GM10847 (cell line): ENCODE data around the gene SMTN.

Experiments
- POLR2A ChIP-seq: IDR thresholded peaks from 2 replicates; pipeline ENCODE4 v1.6.1; 2011; ENCODE audit not compliant: insufficient read length; ENCODE audit errors: extremely low read depth

The SMTN gene

GRCh38 chr22:31086703-31087330, 5.7 kb downstream of the SMTN start:
- TF ChIP-seq POLR2A: no peak

DNA sequence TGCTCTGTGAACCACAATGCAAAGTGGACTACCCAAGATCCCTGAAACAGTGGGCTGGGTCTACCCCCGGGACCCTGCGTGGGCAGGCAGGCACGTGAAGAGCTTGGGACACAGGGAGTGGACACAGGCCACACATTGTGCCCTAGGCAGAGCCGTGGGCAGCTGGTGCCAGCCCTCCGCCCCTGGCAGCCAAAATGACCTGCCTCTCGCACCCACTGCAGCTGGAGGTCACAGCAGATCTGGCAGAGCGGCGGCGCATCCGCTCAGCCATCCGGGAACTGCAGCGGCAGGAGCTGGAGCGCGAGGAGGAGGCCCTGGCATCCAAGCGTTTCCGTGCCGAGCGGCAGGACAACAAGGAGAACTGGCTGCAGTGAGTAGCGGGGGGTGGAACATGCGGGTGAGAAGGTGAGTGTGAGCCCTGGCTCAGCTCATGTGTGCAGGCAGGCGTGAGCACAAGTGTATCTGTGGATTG, 6.7 kb downstream of the SMTN start:
- TF ChIP-seq POLR2A: no peak

- TF ChIP-seq POLR2A: no peak
Measured at GRCh38 chr22:31088233-31088986, 7.3 kb downstream of the SMTN start.

DNA sequence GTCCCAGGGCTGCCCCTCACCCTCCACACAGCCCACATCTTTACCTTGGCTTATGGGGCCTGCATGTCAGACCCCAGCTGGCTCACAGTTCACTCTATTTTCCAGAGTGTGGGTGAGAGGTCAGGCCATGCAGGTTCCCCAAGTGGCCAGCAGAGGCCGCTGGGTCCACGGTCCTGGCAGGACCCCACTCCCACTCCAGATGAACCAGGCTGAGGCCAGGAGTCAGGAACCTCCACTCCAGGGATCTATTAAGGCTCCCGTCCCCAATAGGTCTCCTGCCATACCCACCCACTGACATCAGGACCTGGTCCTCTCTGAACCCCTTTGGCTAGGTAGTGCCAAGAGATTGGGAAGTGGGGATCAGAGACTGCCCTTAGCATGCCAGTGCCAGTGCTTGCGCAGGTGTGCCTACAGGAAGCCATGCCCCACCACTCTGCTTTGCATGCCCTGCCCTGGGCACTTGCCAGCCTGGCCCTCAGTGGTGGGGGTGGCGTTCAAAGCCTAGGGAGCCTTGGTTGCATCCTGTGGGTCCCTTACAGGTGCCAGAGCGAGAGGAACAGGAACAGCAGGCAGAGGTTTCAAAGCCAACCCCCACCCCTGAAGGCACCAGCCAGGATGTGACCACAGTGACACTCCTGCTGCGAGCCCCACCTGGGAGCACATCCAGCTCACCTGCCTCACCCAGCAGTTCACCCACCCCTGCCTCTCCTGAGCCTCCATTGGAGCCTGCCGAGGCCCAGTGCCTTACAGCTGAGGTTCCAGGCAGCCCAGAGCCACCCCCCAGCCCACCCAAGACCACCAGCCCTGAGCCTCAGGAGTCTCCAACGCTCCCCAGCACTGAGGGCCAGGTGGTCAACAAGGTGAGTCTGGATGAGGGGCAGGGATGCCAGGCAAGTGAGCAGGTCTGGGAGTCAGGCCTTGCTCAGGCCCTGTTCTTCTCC, 8.3 kb downstream of the SMTN start:
- TF ChIP-seq POLR2A: no peak

DNA sequence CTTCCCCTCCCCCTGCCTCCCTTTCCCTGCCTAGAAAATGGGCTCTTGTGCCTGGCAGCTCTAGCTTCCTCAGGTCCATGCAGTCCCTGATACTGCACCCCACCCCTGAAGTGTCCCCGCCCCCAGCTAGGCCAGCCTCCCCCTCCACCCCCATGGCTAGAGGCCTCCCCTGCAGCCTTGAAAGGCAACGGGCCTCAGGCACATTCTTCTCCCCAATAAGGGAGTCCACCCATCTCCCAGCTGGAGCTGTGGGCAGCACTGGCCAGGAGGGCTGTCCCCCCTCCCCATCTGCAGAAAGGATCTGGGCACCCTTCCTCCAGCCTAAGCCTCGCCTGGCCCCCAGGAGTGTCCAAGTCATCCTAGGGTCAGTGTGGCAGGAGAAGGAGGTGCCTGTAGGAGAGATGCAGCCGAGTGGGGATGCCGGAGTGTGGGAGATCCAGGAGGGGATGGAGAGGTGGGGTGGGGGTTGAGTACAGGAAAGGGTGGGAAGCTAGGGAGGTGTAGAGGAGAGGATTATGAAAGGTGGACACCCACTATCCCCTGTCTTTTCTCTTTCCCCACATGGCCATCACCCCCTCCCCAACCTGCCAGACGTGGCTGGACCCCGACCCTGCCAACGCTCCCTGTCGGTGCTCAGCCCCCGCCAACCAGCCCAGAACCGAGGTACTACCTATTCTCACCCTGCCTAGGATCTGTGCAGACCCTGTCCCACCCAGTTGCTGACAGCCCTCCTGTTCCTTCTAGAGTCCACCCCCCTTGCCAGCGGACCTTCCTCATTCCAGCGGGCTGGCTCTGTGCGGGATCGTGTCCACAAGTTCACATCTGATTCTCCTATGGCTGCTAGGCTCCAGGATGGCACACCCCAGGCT, 9.3 kb downstream of the SMTN start:
- no peak for TF ChIP-seq POLR2A

DNA sequence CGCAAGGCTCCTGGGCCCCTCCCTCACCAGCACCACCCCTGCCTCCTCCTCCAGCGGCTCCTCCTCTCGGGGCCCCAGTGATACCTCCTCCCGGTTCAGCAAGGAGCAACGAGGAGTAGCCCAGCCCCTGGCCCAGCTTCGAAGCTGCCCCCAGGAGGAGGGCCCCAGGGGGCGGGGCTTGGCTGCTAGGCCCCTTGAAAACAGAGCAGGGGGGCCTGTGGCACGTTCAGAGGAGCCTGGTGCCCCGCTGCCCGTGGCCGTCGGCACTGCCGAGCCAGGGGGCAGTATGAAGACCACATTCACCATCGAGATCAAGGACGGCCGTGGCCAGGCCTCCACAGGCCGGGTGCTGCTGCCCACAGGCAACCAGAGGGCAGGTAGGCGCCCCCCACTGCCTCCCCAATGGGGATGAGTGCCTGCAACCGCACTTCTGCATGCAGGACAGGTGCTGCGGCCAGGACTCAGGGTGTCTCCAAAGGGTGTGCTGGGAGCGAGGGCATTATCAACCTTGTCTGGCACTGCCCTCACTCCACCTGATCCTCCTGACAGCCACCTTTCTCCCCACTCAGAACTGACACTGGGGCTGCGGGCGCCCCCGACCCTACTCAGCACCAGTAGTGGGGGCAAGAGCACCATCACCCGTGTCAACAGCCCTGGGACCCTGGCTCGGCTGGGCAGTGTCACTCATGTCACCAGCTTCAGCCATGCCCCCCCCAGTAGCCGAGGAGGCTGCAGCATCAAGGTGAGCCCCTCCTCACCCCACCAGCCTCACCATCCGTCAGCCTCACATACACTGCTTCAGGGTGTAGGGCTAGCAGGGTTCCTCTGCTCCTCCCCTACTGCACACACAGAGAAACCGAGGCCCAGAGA, 10.2 kb downstream of the SMTN start:
- no peak for TF ChIP-seq POLR2A

- no peak for TF ChIP-seq POLR2A
Measured at GRCh38 chr22:31092161-31092560, 11.0 kb downstream of the SMTN start.

DNA sequence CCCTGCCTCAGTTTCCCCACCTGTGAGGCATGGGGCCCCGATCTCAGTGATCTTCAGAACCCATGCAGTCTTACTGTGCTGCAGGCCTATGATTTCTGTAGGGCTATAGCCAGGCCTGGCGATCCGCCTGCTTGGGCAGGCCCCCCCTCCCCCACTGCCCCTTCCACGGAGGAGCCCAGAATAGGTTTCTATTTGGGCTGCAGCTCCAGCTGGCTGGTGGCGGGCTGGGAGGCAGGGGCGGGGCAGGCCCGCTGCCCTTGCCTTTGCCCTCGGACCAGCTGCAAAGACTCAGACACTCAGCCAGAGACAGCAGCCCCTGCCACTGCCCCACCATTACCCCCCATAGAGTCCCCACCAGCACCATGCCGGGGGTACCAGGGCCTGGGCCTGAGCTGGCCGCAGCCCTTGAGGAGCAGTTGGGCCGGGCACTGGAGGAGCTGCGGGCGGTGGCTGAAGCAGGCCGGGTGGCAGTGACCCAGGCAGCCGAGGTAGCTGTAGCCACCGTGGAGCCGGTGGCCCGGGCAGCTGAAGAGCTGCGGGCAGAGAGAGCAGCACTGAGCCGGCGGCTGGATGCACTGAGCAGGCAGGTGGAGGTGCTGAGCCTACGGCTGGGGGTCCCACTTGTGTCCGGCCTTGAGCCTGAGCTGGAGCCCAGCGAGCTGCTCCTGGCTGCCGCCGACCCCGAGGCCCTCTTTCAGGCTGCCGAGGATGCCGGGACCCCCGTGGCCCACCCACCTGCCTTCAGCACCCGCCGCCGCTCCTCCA, 12.2 kb downstream of the SMTN start:
- TF ChIP-seq POLR2A: no peak

DNA sequence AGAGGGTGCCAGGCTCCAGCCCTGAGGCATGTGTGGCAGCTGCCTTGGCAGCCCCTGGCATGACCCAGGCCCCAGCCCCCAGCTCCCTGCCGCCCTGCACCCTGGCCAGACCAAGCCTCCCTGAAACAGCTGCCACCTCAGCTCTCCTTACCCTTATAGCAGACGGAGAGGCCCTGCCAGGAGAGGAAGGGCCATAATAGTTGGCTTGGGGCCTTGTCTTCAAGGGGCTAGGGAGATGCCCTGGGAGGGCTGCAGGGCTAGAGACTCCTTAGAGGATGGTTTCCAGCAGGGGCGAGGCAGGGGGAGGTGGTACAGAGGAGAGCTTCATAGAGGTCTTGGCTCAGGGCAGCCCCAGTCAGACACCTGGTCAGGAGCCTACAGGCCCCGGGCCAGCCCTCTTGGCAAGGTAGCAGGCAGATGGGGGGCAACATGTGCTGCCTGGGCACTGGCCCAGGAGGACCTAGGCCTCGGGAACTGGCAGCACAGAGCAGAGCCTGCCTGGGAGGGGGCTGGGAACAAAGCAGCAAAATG, 13.0 kb downstream of the SMTN start:
- no peak for TF ChIP-seq POLR2A

DNA sequence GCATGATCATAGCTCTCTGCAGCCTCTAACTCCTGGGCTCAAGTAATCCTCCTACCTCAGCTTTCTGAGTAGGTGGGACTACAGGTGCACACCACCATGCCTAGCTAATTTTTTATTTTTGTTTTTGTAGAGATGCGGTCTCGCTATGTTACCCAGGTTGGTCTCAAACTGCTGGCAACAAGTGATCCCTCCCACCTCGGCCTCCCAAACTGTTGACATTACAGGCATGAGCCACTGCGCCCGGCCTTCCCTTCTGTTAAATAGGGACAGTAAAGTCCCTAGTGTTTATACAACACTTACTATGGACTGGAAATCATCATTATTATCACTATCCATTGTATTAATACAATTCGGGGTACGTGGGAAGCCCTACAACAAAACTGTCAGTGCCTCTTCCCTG, 13.6 kb downstream of the SMTN start:
- TF ChIP-seq POLR2A: no peak

DNA sequence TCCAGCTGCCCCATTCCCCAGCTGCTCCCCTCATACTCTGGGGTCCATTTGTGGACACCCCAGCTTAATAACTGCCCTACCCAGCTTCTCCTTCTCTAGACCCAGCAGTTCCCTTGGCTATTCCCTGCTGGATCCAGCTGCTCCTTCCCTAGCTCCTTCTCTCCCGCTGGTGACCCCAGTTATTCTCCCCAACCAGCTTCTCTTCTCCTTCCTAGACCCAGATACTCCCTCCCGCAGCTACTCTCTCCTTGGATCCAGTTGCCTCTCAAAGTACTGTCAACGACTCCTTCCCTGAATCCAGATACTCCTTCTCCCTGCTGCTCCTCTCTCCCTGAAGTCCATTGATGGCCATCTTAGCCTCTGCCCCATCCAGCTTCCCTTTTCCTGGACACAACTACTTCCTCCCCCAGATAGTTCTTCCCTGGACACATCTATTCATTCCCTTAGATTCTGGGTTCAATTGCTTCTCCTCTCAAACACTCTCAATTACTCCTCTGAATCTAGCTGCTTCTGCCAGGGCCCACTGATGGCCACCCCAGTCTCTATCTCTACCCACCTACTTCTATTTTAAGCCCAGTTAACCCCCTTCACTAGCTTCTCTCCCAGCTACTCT, 14.6 kb downstream of the SMTN start:
- no peak for TF ChIP-seq POLR2A

DNA sequence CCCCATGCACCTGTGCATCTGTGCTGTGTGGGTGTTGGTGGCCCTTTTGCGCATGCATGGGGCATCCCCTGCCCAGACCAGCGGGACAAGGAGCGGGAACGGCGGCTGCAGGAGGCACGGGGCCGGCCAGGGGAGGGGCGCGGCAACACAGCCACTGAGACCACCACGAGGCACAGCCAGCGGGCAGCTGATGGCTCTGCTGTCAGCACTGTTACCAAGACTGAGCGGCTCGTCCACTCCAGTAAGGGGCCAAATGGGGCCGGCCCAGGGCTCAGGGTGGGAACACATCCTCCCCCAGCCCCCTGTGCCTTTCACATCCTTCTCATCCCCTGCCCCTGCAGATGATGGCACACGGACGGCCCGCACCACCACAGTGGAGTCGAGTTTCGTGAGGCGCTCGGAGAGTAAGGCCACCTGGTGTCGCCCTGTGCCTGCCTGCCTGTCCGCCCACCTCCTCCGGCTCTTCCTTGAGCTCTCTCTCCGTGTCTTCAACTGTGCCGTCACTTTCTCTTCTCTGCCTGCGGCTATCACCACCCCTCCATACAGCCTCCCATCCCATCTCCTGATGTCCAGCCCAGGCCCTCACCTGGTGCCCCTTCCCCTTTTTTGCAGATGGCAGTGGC, 15.7 kb downstream of the SMTN start:
- no peak for TF ChIP-seq POLR2A
